Left colon (tissue), 2 donors: ENCODE results near the gene SYK. TPM values are rescaled to one million over a fixed set of nuclear protein-coding genes. Genes with fewer than 3 reads are reported as not detected.
"Not testable (repeated sequence)": the region's sequence is repeated elsewhere in the genome, so short reads cannot be mapped to it uniquely, and the experiment has no call there.

Source experiments
- ATAC-seq: fragments of 200-7000 bp; cut with Tn5 transposase; one replicate; pipeline ENCODE4 v1.9.1; 2020; ENCODE audit warnings: mild to moderate bottlenecking, moderate library complexity
- DNase-seq, 2 donors: peaks; one replicate each; pipeline ENCODE4 v3.0.0-alpha.2; 2020
- intact Hi-C, 2 donors: fragments of 100-400 bp; cut with DNase I in 1 of 2; cut with micrococcal nuclease in 1 of 2; formaldehyde crosslinking; loops; one replicate each; pipeline versions ENCODE4 v1.11.2 to v1.14.0; 2022; cut with DNase I, micrococcal nuclease
- total RNA-seq, 2 donors: library from RNA; stranded (reverse); fragmentation: NEBNext Ultra II Directional; extraction: Animal tissue kit (Norgen Biotek cat#: 25700); gene quantifications; one replicate each; pipeline ENCODE4 v1.2.1, GENCODE V29; 2021
- donor health status: DM: no; HTN: no; CAD: no.
- donor health status: DM: yes; HTN: yes; CAD: no.

The SYK gene
- total RNA-seq, 2 donors from 2014 or later = 45.1 to 59.7 TPM

DNA sequence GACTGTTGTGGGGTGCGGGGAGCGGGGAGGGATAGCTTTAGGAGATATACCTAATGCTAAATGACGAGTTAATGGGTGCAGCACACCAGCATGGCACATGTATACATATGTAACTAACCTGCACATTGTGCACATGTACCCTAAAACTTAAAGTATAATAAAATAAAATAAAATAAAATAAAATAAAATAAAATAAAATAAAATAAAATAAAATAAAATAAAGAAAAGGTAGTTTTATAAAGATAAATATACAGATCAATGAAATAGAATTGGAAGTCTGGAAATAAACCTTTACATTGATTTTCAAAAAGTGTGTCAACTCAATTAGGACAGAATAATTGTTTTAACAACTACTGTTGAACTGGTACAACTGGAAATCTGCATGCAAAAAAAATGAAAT, 8.6 kb upstream of the SYK start:
- DNase-seq, ATAC-seq, intact Hi-C loops: not testable (repeated sequence)

DNA sequence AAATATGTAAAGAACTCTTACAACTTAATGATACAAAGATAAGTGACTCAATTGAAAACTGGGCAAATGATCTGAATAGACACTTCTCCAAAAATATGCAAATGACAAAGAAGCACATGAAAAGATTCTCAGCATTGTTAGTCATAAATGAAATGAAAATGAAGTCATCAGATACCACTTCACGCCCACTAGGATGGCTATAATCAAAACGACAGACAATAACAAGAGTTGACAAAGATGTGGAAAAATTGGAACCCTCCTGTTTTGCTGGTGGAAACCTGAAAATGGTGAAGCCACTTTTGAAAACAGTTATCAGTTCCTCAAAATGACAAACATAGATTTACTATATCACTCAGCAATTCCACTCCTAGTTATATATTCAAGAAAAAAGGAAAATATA, 7.9 kb upstream of the SYK start:
- no peak for DNase-seq
- ATAC-seq = no peak
- intact Hi-C loops = no loop called here

DNA sequence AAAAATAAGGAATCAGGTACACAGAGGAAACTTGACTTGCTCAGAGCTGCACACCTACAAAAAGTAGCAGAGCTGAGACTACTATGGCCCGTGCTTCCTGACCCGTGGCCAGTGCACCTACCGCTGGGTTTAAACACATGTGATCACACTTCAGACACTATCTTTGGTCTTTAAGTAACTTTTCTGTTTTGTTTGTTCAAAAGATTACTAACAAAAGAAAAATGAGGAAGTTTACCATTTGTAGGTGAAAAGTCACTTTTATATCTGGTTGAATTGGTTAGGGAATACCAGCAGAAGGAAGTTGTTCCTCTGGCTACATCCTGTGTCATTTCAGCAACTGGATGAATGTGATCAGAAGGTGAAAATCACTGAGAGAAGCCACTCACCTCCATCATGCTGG, 6.5 kb upstream of the SYK start:
- ATAC-seq (peak; percentile 64), DNase-seq (no peak)
- intact Hi-C loops = no loop called here

DNA sequence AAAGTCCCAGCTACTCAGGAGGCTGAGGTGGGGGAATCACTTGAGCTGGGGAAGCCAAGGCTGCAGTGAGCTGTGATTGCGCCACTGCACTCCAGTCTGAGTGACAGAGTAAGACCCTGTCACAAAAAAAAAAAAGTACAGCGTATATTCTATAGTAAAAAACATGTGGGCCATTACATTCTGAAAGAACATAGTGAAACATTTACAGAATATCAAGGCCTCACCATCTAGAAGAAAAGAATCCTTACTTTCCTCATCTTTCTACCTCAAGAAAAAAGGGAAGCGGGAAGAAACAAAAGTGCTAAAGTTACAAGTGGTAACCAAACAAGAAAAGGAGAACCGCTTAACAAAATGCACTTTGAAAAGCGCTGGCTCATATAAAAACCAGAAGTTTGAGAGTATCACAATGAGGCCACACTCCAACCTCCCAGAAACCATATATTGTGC, 5.7 kb upstream of the SYK start:
- no peak for DNase-seq
- intact Hi-C loops = no loop called here
- no peak for ATAC-seq

DNA sequence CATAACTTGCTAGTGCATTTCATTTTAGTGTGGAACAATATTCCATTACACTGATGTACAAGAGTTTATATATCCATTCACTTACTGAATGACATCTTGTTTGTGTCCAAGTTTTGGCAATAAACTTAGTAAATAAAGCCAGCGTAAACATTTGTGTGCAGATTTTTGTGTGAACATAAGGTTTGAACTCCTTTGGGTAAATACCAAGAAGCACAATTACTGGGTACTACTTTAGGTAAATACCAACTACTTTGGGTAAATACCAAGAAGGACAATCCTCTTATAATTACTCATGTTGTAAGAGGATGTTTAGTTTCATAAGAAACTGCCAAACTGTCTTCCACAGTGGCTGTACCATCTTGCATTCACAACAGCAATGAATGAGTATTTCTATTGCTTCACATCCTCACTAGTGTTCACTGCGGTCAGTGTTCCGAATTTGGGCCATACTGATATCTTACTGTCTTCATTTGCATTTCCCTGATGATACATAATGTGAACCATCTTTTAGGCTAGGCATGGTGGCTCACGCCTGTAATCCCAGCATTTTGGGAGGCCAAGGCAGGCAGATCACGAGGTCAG, 2.3 kb upstream of the SYK start:
- intact Hi-C loops = no loop called here
- DNase-seq (no peak), ATAC-seq (no peak)

DNA sequence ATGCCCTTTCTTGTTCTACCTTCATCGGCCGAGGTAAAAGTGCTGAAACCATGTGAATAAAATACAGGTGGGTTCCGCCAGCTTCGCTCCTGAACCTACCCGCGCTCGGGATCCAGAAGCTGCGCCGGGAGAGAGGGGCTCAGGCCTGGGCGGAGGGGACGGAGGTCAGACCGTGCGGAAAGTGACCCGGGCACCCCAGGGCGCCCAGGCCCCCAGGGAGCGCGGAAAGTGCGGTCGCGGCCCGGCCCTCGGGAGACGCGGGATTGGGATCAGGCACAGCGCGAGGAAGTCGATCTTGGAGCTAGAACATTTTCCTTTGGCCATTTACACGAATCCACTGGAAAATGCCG, 329 bp downstream of the SYK start:
- DNase-seq (peak in 1 of 2 donors; percentile 52), ATAC-seq (peak; percentile 53)
- intact Hi-C loops = no loop called here

DNA sequence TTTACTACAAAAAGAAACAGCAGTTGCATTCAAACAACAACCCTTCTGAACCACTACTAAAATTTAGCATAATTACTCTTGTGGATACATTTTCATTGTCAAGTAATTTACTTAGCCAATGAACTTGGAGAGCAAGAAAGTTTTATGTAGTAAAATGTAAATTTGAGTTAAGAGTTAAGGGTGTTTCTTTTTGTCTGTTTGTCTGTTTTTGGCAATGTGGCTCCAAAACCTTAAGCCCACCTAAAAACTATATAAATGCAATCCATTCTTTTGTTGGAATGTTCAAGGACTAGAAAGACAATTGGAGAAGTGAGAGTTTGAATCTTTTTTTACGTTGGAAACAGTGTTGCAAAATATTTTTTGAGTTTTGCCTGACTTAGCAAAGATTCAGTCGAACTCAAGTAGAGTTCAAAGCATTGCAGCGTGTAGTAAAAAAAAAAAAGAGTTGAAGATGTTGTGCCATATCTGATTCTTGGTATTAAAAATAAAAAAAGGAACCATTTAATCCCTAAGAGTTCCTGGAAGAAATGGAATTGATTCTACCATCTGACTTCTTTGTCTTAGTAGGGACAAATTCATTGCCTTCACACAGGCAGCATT, 867 bp downstream of the SYK start:
- DNase-seq = no peak
- intact Hi-C loops = no loop called here
- no peak for ATAC-seq

DNA sequence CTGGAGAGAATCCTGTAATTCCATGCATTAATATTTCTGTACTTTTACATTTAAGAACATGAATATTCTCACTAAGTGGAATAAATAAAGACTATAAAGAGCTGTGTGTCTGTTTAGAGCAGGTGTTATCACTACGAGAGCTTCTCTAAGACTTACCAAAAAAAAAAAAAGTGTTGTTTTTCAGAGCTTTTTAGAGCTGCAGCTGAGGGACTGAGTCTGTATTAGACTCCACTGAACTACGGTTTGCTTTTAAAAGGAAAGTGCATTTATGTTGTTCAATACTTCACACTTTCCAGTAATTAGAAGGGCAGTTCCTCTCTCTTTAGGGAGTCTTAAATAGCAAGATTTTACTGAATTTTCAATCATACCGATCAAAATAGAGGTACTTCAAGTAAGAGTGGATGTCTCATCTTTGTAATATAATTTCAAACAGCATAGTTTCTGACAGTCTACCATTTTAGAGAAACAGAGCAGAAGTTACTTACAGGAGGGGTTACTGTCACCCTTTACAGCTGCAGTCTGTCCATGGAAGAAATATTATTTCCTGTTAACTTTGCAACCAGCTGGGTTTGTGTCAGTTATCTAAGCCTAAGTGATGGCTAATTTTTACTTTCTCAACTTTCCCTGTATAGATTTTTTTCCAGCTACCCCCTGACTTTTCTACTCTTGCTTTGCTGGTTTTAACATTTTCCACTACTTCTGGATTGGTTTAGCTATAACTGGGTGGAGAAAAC, 2.4 kb downstream of the SYK start:
- intact Hi-C loops = no loop called here
- DNase-seq (no peak), ATAC-seq (no peak)

DNA sequence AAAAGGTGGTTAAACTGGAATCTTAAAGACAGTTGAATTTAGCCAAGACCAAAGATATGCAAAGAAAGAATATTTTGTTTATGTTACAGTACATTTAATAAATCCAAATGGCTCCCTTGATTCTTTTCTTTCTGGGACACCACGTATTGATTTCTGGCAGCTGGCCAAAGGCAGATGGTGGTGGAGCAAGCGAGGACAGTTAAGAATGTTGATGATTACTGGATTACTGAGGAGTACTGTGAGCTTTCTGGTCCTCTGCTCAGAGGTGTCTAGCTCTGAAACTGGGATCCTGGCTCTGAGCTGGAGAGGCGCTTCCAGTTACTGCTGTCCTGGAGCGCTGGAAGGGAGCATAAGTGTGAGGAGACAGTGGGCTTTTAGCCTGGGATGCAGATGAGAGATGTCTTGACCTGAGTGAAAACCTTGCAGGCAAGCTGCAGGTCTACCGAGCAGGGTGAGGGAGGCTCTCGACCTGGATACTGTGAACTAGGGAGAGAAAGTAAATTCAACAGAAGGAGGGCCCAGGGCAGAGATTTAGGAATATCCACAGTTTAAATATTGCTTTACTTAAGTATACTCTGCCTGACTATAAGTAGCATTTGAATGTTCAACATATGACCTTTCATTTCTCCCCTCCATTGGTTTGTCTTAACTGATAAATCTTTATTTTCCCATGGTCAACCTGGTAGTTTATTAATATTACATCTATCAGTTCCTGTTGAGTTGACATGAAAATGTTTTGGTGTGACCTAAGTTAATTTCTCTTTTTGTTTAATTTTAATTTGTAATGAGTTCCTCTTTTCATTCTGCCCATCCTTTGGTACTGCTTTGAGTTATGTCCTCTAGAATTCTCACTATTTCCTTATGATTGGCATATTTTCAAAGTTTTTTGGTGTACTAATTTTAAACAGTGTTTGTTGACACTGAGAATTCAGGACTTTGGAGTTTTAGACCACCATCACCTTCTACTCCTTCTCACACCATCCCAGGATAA, 3.7 kb downstream of the SYK start:
- intact Hi-C loops = no loop called here
- no peak for DNase-seq
- ATAC-seq = no peak

DNA sequence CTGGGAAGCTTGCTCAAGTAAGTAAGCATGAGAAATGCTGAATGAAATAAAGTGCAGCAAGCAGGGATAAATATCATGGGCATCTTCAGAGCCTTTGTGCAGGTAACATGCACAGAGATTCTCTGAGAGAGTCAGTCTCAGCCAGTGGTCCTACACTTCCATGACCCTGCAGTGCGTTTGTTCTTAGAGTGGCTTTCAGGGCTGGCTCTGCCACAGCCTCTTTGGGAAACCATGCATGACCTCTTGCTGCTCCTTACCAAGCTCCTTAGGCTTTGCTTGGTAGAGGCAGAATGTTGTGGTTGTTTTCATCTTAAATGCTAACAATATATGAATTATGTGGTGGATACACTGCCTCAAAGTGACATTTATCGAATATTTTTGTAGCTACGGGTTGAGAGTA, 5.4 kb downstream of the SYK start:
- intact Hi-C loops = no loop called here
- ATAC-seq = no peak
- no peak for DNase-seq

DNA sequence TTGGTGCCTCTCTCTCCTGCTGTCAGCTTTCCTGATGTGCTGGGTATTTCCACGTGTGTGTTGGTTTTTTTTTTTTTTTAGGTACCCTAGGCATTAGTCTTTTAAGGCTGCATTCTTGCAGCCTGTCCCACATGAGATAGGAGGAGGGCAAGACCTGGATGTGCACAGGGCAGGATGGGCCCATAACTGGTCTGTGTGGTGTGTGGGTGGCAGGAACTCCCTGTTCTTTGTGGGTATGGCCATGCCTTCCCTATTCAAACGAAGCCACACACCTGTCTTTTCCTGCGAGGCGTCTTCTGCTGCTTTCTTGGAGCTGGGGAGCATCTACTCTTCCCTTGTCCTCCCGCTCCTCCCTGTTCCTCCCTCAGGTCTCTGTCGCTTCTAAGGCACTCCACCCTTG, 6.8 kb downstream of the SYK start:
- intact Hi-C loops = no loop called here
- ATAC-seq (no peak), DNase-seq (no peak)

DNA sequence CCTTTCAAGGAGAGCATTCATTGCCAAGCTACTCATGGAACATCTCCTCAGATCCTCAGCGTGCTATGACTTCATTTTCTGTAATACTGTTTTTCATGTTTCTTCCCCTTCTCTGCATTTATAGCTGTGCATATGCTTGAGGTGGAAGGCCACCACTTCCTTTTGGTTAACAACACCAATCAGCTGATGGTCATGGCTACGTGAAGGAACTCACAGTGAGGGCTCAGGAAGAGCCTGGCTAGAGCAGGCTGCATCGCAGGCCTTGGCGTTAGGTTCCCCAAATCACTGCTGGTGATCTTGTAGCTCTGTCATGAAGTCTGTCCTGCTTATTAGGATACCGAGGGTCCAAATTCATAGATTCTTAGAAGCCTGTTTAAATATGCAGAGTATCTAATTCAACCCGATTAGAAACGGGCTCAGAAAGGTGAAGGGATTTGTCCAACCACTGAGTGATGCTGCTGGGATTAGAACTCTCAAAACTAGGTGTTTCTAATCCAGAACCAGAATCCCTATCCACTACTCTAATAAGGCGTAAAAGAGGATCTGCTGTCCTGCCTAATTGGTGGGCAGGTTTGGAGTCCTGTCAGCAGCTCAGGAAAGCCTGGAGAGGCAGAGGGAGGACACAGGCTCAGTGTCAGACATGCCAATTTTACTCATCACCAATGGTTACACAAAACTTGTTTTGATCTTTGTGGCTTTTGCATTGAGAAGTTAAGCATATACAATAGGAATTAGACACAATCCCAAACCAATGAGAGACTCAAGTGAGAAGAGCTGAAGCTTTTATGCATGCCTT, 7.5 kb downstream of the SYK start:
- ATAC-seq = no peak
- DNase-seq = no peak
- intact Hi-C loops = no loop called here

DNA sequence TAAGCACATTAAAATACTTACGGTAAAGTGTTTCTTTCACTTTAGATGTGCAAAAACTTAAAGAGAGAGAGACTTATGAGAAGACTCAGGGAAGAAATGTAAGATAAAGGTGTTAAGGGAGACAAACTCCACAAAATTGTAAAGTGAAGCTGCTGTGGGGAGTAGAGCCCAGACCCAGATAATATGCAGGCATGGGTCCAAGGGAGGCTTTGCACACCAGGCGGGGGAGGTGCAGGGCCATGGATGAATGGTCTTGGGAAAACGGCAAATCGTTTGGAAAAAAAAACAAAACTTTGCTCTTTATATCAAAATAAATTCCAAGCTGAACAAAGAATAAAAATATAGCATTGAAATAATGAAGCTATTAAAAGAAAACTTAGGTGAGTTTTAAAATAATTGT, 9.1 kb downstream of the SYK start:
- intact Hi-C loops = no loop called here
- ATAC-seq = no peak

DNA sequence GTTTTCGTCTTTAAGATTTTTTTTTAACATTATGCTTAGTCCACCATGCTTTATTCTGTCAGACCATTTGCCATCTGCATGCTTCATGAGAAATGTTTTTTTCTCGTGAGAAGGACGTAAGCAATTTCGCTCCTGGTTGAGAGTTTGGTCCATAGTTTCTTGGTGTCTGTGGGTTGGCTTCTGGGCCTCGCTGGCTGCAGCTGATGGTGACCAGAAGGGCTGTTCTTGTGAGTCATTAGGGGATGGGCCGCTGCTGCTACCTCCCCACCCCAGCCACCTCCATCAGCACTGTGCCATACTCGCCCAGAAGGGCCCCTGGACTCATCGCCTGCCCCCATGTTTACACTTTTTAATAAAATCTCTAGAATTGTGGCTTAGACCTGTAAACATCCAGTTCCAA, 11.4 kb downstream of the SYK start:
- intact Hi-C loops = no loop called here

More for the DNA sequence above, 9.1 kb downstream of the SYK start:
- no peak for DNase-seq

DNA sequence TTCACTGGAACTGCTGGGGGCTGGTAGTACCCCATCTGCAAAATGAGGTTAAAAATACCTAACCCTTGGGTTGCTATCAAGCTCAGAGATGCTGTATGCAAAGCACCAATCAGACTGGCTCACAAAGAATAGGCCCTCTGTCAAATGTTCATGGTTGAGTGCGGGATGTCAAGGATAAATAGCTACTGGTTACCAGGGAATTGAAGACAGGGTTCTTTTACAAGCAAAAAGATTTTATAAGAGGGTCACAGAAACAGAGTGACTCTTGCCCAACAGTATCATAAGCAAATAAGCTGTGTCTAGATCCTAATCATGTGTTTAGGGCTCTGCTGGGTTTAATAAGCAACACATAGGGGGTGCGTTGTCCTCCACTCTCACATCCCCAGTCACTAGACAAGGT, 11.9 kb downstream of the SYK start:
- DNase-seq = no peak
- no peak for ATAC-seq
- intact Hi-C loops = no loop called here

More for the DNA sequence above, 11.4 kb downstream of the SYK start:
- no peak for DNase-seq
- ATAC-seq = no peak

DNA sequence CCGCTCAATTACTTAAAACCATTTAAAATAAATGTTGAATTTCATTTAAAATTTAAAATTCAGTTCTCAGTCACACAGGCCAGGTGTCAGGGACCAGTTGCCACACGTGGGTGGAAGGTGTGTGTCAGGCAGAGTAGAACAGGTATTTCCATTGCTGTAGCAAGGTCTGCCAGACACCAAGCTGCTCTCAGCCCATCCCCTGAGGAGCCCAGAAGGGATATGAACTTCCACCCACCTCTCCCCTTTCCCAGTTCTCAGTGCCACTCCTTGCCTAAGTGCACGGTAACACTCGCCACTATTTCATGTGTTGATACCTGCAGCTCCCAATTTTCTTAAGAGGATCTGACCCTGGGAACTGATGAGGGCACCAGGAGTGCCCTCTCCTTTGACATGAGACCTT, 12.7 kb downstream of the SYK start:
- intact Hi-C loops = no loop called here
- DNase-seq (no peak), ATAC-seq (no peak)

DNA sequence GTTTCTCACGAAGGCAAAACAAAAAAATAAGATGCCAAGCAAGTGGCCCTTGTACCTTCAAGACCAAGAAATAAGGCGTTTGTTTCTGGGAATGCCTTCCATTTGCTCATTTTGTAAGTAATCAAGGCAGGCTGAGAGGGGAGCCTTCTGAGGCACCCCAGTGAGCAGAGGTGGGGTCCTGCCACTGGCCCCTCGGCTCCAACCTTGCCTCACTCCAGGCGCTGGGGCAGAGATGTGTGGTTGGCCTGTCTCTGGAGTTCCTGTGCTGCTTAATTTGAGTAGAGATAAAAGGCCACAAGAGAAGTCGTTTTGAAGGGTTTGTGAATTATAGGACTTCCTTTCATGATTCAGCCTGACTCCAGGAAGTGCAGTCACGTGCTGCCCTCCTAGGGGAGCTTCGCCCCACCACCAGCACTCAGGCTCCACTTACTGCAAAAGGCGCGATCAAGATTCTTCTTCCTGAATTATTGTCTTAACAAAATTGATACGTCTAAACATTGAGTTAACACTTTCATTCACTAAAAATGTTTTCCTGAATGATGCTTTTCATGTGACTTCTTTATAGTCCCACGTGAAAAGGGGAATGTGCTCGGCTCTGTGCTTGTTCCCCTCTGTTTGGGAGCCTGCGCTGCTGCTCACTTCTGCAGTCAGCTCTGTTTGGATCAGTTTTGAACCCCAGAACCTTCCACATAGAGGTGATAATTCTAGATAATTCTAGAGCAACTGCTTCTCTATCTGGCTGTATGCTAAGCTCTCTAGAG, 13.7 kb downstream of the SYK start:
- DNase-seq = peak in 1 of 2 donors; percentile 44
- intact Hi-C loops = no loop called here
- ATAC-seq = no peak

DNA sequence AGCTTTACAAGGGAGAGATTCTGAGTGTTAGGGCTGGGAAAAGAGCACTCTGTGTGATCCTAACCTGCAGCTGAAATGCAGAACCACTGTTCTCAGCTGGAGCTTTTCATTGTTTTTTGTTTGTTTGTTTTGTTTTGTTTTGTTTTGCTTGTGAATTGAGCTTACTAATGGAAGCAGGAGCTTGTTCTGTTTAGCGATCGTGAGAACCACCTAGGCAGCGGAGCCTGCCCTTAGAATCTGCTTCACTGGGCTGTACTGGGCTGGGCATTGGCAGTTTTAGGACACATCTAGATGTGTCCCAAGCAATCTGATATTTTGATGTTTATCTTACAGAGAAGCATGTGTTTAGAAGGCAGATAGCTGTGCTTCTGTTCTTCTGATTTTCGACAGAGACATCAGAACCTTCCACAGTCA, 14.3 kb downstream of the SYK start:
- intact Hi-C loops = no loop called here
- ATAC-seq (no peak), DNase-seq (no peak)
